SK-N-MC (cell line): ENCODE measurements around the gene TSHZ1.

ENCODE experiments used
- DNase-seq: peaks from one replicate; pipeline ENCODE4 v3.0.0-alpha.2; 2011; ENCODE audit warnings: low read depth, low spot score
- H3K27ac ChIP-seq: fragments of 200-600 bp; sonication (generic); 2 replicates; pipeline ENCODE4 v1.5.1; 2016; ENCODE audit warnings: mixed run types
- H3K36me3 ChIP-seq: fragments of 200-600 bp; sonication (generic); 2 replicates; pipeline ENCODE4 v1.6.1; 2017; ENCODE audit warnings: antibody characterized with exemption, low read length, mixed read lengths; ENCODE audit not compliant: insufficient read depth
- H3K4me3 ChIP-seq: fragments of 200-600 bp; sonication (generic); 2 replicates; pipeline ENCODE4 v1.5.1; 2016
- H3K9ac ChIP-seq: fragments of 200-600 bp; sonication (generic); 2 replicates; pipeline ENCODE4 v1.8.0; 2017; ENCODE audit warnings: mixed run types, mixed read lengths; ENCODE audit not compliant: insufficient read length
- H3K9me3 ChIP-seq: fragments of 200-600 bp; sonication (generic); 2 replicates; pipeline ENCODE4 v1.6.1; 2017; ENCODE audit warnings: low read depth, mild to moderate bottlenecking, antibody characterized with exemption, low read length, moderate library complexity, mixed read lengths
- EZH2 ChIP-seq: fragments of 200-600 bp; sonication (generic); IDR thresholded peaks from one replicate; pipeline ENCODE4 v1.6.1; 2017; ENCODE audit warnings: antibody characterized with exemption
- FOXP2 ChIP-seq: optimal IDR thresholded peaks from 2 replicates; pipeline ENCODE3; 2011; ENCODE audit warnings: mild to moderate bottlenecking, moderate library complexity; ENCODE audit not compliant: insufficient read depth; ENCODE audit errors: extremely low read length, control extremely low read depth
- POLR2AphosphoS5 ChIP-seq: IDR thresholded peaks from 2 replicates; pipeline ENCODE4 v1.6.1; 2012; ENCODE audit warnings: mild to moderate bottlenecking, low read depth, low read length, borderline replicate concordance

TSHZ1 gene

DNA sequence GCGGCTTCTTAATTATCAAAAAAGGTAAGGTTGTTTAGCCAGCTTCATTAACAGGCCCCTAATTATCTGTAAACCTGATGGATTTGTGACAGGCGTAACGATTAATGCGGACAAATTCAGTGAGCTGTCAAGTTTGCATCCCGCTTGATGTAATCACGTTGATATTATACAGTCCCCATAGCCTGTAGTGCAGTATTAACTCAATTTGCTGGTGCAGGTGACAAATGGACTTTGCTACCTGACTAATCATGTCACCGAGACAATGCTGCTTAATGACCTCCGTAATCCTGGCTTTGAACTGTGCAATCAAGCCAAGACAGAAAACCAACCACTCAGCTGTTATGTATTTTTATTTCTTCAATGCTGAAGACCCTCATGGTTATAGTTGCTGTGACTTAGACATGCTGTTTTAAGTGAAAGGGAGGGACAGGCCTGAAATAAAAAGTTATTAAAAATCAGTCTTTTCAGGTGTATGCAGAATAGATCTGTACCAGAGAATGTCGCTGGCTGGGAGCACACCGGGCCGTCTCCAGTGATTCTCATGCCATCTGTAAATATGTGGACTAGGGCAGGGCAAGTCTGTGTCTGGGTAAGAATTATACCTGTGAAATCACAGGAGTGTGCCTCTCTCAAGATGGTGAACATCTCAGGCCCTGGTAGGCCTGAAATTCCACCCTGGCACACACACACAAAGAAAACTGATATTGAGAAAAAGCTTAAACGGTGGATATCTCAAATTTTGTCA lies 4.3 kb downstream of the TSHZ1 start:
- no peaks in the 10 kb centered on the region for H3K9me3 ChIP-seq
- H3K27ac ChIP-seq = no peak overlapping the region
- no peak for DNase-seq
- no peaks in the 10 kb centered on the region for H3K36me3 ChIP-seq
- no peak overlapping the region for H3K9ac ChIP-seq
- no peak for TF ChIP-seq POLR2AphosphoS5
- no peak overlapping the region for H3K4me3 ChIP-seq

DNA sequence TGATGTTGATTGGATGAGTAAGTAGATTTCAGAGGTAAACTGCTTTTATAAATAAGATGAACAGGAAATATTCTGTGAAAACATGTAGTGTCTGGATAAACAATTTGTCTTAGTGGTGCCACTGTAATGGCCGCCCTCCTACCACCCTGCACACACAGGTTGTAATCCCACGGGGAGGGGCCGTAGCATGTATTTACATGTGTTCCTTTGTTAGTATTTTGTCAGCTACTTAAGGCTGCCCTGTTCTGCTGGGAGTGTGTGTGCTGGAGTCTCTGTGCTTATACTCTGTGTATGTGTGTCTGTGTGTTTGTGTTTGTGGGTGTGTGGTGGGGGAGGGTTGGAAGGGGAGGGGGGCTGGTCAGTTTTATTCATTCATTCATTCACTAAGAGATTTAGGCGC lies 5.1 kb downstream of the TSHZ1 start:
- H3K4me3 ChIP-seq = no peak overlapping the region
- H3K27ac ChIP-seq = no peak overlapping the region
- H3K9ac ChIP-seq = no peak overlapping the region
- no peaks in the 10 kb centered on the region for H3K36me3 ChIP-seq
- H3K9me3 ChIP-seq = no peaks in the 10 kb centered on the region
- no peak for DNase-seq
- TF ChIP-seq EZH2 = no peak
- TF ChIP-seq FOXP2 = no peak
- TF ChIP-seq POLR2AphosphoS5 = no peak

DNA sequence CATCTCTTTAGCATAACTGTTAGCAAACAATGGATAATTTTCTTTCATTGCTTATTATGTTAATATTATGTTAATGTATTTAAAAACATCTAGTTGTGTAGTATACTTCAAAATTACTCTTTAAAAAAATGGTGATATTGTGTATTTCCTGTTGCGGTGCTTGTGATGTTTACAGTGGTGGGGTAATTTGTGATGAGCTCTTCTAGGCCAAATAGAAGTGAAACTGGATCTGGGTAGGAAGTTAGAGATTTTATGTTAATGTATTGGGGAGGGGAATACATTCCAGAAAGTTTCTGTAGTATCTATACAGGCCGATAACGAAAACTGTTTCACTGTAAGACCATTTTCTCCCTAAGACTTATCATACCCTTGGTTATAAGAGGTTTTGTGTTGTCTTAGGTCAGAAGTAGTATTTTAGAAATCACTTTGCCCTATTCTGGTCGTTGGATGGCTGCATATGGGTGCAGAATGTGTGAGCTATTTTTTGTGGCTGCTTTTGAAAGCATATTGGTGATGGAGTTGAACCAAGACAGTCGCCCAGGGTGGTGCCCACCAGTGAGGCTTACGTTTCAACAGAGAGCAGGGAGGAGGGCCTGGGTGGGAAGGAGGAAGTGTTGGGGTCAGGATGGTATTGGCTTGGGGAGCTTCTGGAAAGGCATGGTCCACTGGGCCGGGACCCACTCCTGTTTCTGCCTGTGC lies 5.8 kb downstream of the TSHZ1 start:
- Histone ChIP-seq H3K9ac (no peak overlapping the region), H3K27ac (no peak overlapping the region), H3K36me3 (no peaks in the 10 kb centered on the region), H3K9me3 (no peaks in the 10 kb centered on the region), H3K4me3 (no peak overlapping the region)
- DNase-seq = no peak
- TF ChIP-seq FOXP2 (no peak), EZH2 (no peak), POLR2AphosphoS5 (no peak)

DNA sequence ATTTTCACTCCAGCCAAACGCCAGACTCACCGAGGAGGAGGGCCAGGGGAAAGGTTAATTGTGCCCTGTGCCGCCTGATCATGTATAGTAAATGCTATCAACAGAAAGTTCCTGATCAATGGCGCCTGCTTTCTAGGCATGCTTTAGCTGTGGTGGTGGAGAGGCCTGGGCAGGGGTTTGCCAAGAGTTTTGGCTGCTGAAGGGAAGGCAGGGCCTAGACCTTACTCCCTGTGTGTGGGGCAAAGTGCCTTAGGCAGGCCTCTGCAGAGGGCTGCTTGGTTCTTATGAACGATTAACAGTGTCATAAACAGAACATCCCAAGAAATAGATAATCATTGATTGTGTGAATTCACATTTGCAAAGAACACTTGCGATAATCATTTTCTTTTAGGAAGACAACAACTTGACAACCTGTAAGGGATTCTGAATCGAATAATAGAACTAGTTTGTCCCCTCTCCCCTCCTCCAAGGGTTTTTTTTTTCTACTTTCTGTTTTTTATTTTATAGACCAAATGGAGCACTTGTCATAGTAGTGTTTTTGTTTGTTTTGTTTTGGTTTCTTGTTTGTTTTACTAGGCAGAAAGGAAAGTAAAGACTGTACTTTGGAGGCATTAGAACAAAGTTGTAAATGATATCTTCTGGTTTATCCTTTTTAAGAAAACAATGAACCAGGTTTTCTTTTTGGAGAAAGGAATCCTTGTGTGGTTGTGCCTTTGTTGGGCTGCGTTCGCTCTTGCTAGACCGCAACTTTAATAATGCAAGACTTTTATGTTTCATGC lies 6.5 kb downstream of the TSHZ1 start:
- Histone ChIP-seq H3K36me3 (no peaks in the 10 kb centered on the region), H3K9me3 (no peaks in the 10 kb centered on the region), H3K9ac (no peak overlapping the region), H3K4me3 (no peak overlapping the region), H3K27ac (no peak overlapping the region)
- DNase-seq = no peak
- TF ChIP-seq FOXP2 (no peak), POLR2AphosphoS5 (no peak), EZH2 (no peak)

DNA sequence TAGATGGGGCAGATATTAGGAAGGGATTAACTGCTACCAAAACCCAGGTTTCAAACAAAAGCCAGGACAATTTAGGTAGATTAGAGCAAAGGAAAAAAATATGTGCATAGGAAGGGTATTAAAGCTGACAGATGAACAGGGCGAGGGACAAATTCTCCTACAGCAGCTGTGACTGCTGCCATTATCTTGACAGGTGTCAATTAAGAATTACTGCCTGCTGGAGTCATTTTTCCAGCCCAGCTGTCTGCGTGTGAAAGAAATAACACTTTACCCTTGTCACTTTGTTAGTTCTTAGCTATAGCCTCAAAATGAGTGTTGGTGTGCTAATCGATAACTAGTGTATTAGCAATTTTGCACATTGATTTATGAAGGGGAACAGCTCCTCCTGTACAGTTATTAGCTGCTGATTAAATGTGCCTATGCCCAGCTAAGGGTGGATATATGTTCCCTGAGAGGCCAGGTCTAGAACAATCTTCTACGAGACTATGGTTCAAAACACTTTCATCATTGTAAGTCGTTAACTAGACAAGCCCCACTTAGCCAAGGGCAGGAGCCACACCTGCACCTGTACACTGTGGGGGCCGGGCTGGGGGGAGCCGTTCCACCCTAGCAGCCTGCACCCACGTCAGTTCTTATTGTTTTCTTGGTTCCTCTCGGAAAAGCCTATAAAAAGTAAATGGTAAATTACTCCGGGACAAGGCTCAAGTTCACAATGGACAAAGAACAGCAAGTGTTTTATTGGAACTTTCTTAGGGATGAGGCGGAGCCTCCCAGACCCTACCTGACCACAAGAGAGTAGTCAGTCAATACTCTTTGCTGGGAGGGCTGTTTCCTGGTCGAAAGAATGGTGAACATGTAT lies 7.7 kb downstream of the TSHZ1 start:
- H3K4me3 ChIP-seq = no peak overlapping the region
- H3K9me3 ChIP-seq = no peaks in the 10 kb centered on the region
- H3K27ac ChIP-seq = no peak overlapping the region
- DNase-seq = no peak
- no peak overlapping the region for H3K9ac ChIP-seq
- no peak for TF ChIP-seq FOXP2
- no peak for TF ChIP-seq POLR2AphosphoS5
- TF ChIP-seq EZH2 = no peak
- H3K36me3 ChIP-seq = no peaks in the 10 kb centered on the region

DNA sequence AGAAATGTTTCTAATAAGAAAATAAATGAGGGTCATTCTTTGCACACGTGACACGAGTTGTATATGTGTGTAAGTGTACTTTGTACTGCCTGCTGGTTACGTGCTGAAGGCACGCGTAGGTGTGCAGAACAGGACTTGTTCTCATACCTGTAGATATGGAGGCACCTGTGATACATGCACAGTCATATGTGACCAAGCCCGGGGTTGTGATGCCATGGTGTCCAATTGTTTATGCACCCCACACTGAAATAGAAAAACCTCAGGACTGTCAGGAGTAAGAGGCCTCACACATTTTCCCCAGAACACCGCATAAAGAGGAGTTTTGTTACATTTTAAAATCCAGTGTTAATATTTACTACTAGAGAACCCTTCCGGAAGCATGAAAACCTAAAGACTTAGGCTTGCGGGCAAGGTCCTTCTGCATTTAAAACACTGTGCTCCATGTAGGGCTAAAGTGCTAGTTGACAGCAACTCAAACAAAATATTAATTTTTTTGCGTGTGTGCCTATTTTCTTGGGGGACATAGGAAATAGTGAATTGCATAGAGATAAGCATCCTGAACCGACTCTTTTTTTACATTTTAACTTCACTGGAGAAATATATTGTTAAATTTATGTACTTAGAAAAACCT lies 9.3 kb downstream of the TSHZ1 start:
- Histone ChIP-seq H3K4me3 (no peak overlapping the region), H3K9me3 (no peaks in the 10 kb centered on the region), H3K36me3 (no peaks in the 10 kb centered on the region), H3K9ac (no peak overlapping the region), H3K27ac (no peak overlapping the region)
- no peak for DNase-seq
- TF ChIP-seq EZH2 = no peak
- no peak for TF ChIP-seq POLR2AphosphoS5
- TF ChIP-seq FOXP2 = no peak

DNA sequence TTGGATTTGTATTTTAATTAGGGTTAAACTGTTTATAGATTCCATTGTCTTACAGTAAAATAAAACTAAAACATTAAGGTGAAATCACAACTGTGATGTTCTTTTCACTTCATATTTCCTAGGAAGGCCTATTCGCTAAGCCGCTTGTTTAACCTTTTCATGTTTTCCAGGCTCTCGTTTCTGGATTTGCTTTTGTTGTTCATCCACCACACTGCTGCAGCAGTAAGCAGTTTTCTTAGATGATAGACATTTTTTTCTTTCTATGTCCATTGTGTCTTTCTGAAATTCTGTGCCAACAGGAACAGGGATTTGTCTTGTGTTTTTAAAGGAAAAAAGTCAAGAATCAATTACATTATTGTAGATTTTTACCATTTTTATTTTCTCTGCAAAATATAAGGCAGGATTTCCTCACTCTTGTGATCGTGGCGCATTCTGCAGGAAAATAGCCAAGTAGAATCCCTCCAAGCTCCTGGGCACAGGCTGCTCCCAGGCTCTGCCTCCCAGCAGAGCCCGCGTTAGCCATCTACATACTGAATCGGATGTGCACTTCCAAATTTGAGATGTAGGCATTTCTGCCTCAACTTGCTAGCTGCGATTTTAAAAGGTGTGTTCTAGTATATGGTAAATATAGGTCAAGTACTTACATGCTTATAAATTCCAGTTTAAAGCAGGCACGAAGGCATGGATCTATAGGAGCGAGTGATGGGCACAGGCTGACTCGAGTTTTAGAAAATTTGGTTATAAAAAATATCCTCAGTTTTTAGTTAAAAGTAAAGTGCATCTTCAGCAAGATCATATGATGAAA lies 10.2 kb downstream of the TSHZ1 start:
- H3K27ac ChIP-seq = no peak overlapping the region
- TF ChIP-seq POLR2AphosphoS5 = no peak
- no peak for TF ChIP-seq FOXP2
- no peak for TF ChIP-seq EZH2
- no peak overlapping the region for H3K9ac ChIP-seq
- no peak overlapping the region for H3K4me3 ChIP-seq
- H3K9me3 ChIP-seq = no peaks in the 10 kb centered on the region
- DNase-seq = no peak
- no peaks in the 10 kb centered on the region for H3K36me3 ChIP-seq
